HCT116 (cell line): Measurements from ENCODE around the gene ADCY1. TPM values are rescaled to one million over a fixed set of nuclear protein-coding genes. Genes with fewer than 3 reads are reported as not detected.

Source experiments
- ATAC-seq: fragments of 200-7000 bp; cut with Tn5 transposase; 2 replicates; pipeline ENCODE4 v1.9.1; 2020; ENCODE audit warnings: mild to moderate bottlenecking, moderate library complexity
- BruUV-seq: library from RNA; stranded (reverse); fragments of 400-500 nt; replicated peaks from 2 replicates; lab custom pipeline; 2021; lab: Mats Ljungman, UMichigan
- CTCF ChIA-PET: fragments of 300-600 bp; sonication (Branson Sonifier 250); formaldehyde crosslinking; loops from one replicate; lab custom pipeline; 2021; ENCODE audit warnings: antibody characterized with exemption; lab: Charles Lee
- POLR2A ChIA-PET: fragments of 300-600, 350-600 bp; sonication (Branson Sonifier 250); formaldehyde crosslinking; loops from one replicate; lab custom pipeline; 2021; ENCODE audit warnings: antibody characterized with exemption; lab: Charles Lee
- RAD21 ChIA-PET, 2 experiments: fragments of 300-600 bp; sonication (Branson Sonifier 250); formaldehyde crosslinking; loops; one replicate each; lab custom pipeline; 2023; ENCODE audit warnings: low total read pairs in 2 of 2; ENCODE audit not compliant: uncharacterized antibody in 2 of 2, unreplicated experiment in 2 of 2, low non-redundant PET in 1 of 2; lab: Charles Lee
- DNase-seq: peaks from one replicate; pipeline ENCODE4 v3.0.0-alpha.2; 2010; ENCODE audit warnings: low read depth, low spot score
- H2AFZ ChIP-seq: fragments of 200-600 bp; shearing (Covaris generic), sonication (generic); 2 replicates; pipeline ENCODE4 v1.6.1; 2017; ENCODE audit warnings: low read depth, mixed run types, mixed read lengths, antibody characterized with exemption, low read length; ENCODE audit not compliant: poor library complexity, severe bottlenecking
- H3K27ac ChIP-seq: 2 replicates; pipeline ENCODE4 v1.5.1; 2012; ENCODE audit warnings: low read depth, low read length
- H3K27me3 ChIP-seq: fragments of 200-600 bp; sonication (generic); 2 replicates; pipeline ENCODE4 v1.6.1; 2016; ENCODE audit warnings: mixed run types, low read length, mixed read lengths; ENCODE audit not compliant: insufficient read depth
- H3K36me3 ChIP-seq, 2 experiments: fragments of 200-500 bp in 1 of 2; fragments of 200-600 bp in 1 of 2; sonication (Bioruptor generic) in 1 of 2; sonication (generic) in 1 of 2; 2 replicates each; pipeline versions ENCODE4 v1.5.1 to v1.6.1; 2014 to 2016; ENCODE audit warnings: low read length in 2 of 2, inconsistent platforms in 1 of 2, mixed read lengths in 1 of 2, mixed run types in 1 of 2; ENCODE audit not compliant: insufficient read depth in 2 of 2, control insufficient read depth in 1 of 2
- H3K4me1 ChIP-seq, 2 experiments: fragments of 200-600 bp in 1 of 2; sonication (generic) in 1 of 2; 2 replicates each; pipeline versions ENCODE4 v1.5.1 to v1.6.1; 2012 to 2017; ENCODE audit warnings: low read length in 2 of 2, inconsistent platforms in 1 of 2, mild to moderate bottlenecking in 1 of 2, mixed read lengths in 1 of 2, mixed run types in 1 of 2, moderate library complexity in 1 of 2; ENCODE audit not compliant: insufficient read depth in 2 of 2, control insufficient read depth in 1 of 2
- H3K4me2 ChIP-seq: fragments of 200-600 bp; sonication (generic); 2 replicates; pipeline ENCODE4 v1.6.1; 2017; ENCODE audit warnings: mixed run types, low read length, mixed read lengths
- H3K4me3 ChIP-seq, 2 experiments: fragments of 200-600 bp in 1 of 2; sonication (generic) in 1 of 2; replicated peaks in 1 of 2; 2 replicates each; pipeline ENCODE4 v1.5.1; 2011 to 2016; ENCODE audit warnings: low read length in 2 of 2, control low read depth in 1 of 2, low read depth in 1 of 2, mild to moderate bottlenecking in 1 of 2, mixed read lengths in 1 of 2, mixed run types in 1 of 2
- H3K79me2 ChIP-seq: fragments of 200-600 bp; sonication (generic); 2 replicates; pipeline ENCODE4 v1.6.1; 2017; ENCODE audit warnings: mild to moderate bottlenecking, mixed run types, low read length, moderate library complexity, mixed read lengths; ENCODE audit not compliant: insufficient read depth
- H3K9ac ChIP-seq: fragments of 200-600 bp; sonication (generic); 2 replicates; pipeline ENCODE4 v1.6.1; 2016; ENCODE audit warnings: low read length, mixed read lengths
- H3K9me2 ChIP-seq: fragments of 200-600 bp; sonication (generic), shearing (Covaris generic); 2 replicates; pipeline ENCODE4 v1.6.1; 2017; ENCODE audit warnings: mixed run types, mild to moderate bottlenecking, moderate library complexity; ENCODE audit not compliant: insufficient read depth
- H3K9me3 ChIP-seq, 2 experiments: fragments of 200-500 bp in 1 of 2; fragments of 200-600 bp in 1 of 2; sonication (Bioruptor generic) in 1 of 2; sonication (generic) in 1 of 2; 2 replicates each; pipeline ENCODE4 v1.6.1; 2014 to 2017; ENCODE audit warnings: low read length in 2 of 2, mixed read lengths in 2 of 2, inconsistent platforms in 1 of 2, low read depth in 1 of 2, mild to moderate bottlenecking in 1 of 2, mixed run types in 1 of 2, moderate library complexity in 1 of 2; ENCODE audit not compliant: control insufficient read depth in 1 of 2, insufficient read depth in 1 of 2
- H4K20me1 ChIP-seq: fragments of 200-600 bp; sonication (generic), shearing (Covaris generic); 2 replicates; pipeline ENCODE4 v1.6.1; 2017; ENCODE audit warnings: mixed run types, mild to moderate bottlenecking, moderate library complexity; ENCODE audit not compliant: insufficient read depth
- CEBPB ChIP-seq: IDR thresholded peaks from 2 replicates; pipeline ENCODE4 v1.6.1; 2012; ENCODE audit warnings: low read depth
- FOSL1 ChIP-seq: IDR thresholded peaks from 2 replicates; pipeline ENCODE4 v1.6.1; 2012; ENCODE audit warnings: low read depth
- POLR2AphosphoS5 ChIP-seq: IDR thresholded peaks from 2 replicates; pipeline ENCODE4 v1.6.1; 2011; ENCODE audit warnings: mild to moderate bottlenecking, low read depth, low read length, moderate library complexity
- SP1 ChIP-seq: IDR thresholded peaks from 2 replicates; pipeline ENCODE4 v1.6.1; 2012; ENCODE audit warnings: low read depth
- intact Hi-C: fragments of 100-400 bp; cut with micrococcal nuclease; formaldehyde crosslinking; loops from 2 replicates; pipeline ENCODE4 v1.10.0; 2022
- total RNA-seq: library from RNA; stranded (reverse); gene quantifications from one replicate; pipeline ENCODE4 v1.2.1, GENCODE V29; 2021; ENCODE audit not compliant: unreplicated experiment
- TF ChIP-seq, protein P1 (sequence below), 3 experiments: fragments of 200-600 bp in 1 of 3; sonication (generic) in 1 of 3; IDR thresholded peaks in 2 of 3; conservative IDR thresholded peaks in 1 of 3; 2 replicates each; pipeline ENCODE4 v1.5.1; 2012 to 2017; ENCODE audit warnings: low read depth in 2 of 3, low read length in 2 of 3, antibody characterized with exemption in 1 of 3, borderline replicate concordance in 1 of 3, control low read depth in 1 of 3, mild to moderate bottlenecking in 1 of 3, mixed read lengths in 1 of 3, mixed run types in 1 of 3, moderate library complexity in 1 of 3; ENCODE audit not compliant: insufficient read depth in 1 of 3
- TF ChIP-seq, protein P2 (sequence below): IDR thresholded peaks from 2 replicates; pipeline ENCODE4 v1.6.1; 2012; ENCODE audit warnings: low read depth

ADCY1 gene
- total RNA-seq, 1 experiment from 2014 or later: 0.05 TPM

DNA sequence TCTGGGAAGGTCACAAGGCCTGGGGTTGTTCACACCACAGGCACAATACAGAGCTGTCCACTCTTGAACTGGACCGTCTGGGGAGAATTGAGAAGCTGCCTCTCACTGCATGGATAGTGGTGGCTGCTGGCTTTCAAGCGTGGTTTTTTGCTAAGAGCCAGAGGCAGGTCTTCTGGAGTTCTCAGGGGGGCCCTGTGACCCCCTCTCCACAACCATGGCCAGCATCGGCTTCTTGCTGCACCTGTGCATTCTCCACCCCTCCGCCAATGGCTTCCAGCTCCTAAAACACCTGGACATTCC, 140.3 kb downstream of the ADCY1 start (continued):
- TF ChIP-seq POLR2AphosphoS5: no peak

DNA sequence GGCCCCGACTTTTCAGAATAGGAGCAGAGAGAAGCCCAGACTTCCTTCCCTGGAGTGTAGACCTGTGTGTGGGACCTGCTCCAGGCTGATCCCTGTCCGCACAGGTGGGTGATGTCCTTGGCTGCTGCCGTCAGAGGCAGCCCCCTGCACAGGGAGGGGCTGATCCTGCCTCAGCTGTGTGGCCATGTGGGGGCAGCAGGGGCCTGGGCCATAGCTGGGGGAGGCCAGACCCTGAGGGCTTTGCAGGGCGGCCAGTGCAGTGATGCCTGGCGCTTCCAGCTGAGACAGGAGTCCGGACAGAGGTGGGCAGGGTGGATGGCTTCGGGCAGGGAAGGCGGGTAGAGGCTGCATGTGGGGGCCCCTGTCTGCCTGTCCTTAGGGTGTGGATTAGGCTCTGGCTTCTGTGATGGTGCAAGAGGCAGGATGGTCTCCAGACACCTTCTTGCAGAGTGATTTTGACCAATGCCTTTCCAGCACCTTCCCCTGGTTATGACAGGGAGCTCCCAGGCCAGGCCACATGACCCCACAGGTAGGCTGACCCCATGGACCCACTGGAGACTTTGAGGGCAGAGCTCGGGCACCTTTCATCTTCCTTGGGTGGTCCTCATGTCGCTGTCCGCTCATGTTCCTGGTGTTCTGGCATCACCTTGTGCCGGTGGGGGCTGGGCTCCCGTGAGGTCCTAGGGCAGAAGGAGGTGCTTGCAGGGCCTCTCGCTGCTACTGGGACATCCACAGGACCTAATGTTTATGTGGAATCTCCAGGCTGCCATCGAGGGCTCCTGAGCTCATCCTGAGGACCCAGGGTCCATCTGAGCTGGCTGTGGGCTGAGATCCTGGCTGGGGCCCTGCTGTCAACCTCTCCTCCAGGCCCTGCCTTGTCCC, 141.5 kb downstream of the ADCY1 start:
- no peak for ATAC-seq

More for the DNA sequence above, 141.5 kb downstream of the ADCY1 start:
- Histone ChIP-seq H3K9ac (no peak overlapping the region), H3K27ac (no peak overlapping the region), H3K79me2 (no peaks in the 10 kb centered on the region), H3K36me3 (no peaks in the 10 kb centered on the region), H3K27me3 (no peaks in the 10 kb centered on the region; the same call in 1 of the 2 replicates), H3K4me1 (no peaks in the 10 kb centered on the region), H3K9me3 (no peaks in the 10 kb centered on the region), H4K20me1 (no peaks in the 10 kb centered on the region), H3K4me2 (no peak overlapping the region), H3K4me3 (no peak overlapping the region), H3K9me2 (no peaks in the 10 kb centered on the region), H2AFZ (no peak overlapping the region)
- intact Hi-C loops: no loop called here
- POLR2A ChIA-PET: no interaction called here
- no peak for DNase-seq
- CTCF ChIA-PET: no interaction called here
- RAD21 ChIA-PET: no interaction called here
- BruUV-seq: no TSS peak
- no peak for TF ChIP-seq CEBPB
- no peak for TF ChIP-seq SP1
- TF ChIP-seq, protein P1, sequence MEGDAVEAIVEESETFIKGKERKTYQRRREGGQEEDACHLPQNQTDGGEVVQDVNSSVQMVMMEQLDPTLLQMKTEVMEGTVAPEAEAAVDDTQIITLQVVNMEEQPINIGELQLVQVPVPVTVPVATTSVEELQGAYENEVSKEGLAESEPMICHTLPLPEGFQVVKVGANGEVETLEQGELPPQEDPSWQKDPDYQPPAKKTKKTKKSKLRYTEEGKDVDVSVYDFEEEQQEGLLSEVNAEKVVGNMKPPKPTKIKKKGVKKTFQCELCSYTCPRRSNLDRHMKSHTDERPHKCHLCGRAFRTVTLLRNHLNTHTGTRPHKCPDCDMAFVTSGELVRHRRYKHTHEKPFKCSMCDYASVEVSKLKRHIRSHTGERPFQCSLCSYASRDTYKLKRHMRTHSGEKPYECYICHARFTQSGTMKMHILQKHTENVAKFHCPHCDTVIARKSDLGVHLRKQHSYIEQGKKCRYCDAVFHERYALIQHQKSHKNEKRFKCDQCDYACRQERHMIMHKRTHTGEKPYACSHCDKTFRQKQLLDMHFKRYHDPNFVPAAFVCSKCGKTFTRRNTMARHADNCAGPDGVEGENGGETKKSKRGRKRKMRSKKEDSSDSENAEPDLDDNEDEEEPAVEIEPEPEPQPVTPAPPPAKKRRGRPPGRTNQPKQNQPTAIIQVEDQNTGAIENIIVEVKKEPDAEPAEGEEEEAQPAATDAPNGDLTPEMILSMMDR (IDR thresholded peaks at IDR 0.05 in 2 of 3, conservative IDR thresholded peaks at IDR 0.05 in 1 of 3; ENCODE audit: borderline replicate concordance in 1 of 3, insufficient read depth in 1 of 3, low read depth in 2 of 3, low read length in 2 of 3): no peak
- TF ChIP-seq, protein P2, sequence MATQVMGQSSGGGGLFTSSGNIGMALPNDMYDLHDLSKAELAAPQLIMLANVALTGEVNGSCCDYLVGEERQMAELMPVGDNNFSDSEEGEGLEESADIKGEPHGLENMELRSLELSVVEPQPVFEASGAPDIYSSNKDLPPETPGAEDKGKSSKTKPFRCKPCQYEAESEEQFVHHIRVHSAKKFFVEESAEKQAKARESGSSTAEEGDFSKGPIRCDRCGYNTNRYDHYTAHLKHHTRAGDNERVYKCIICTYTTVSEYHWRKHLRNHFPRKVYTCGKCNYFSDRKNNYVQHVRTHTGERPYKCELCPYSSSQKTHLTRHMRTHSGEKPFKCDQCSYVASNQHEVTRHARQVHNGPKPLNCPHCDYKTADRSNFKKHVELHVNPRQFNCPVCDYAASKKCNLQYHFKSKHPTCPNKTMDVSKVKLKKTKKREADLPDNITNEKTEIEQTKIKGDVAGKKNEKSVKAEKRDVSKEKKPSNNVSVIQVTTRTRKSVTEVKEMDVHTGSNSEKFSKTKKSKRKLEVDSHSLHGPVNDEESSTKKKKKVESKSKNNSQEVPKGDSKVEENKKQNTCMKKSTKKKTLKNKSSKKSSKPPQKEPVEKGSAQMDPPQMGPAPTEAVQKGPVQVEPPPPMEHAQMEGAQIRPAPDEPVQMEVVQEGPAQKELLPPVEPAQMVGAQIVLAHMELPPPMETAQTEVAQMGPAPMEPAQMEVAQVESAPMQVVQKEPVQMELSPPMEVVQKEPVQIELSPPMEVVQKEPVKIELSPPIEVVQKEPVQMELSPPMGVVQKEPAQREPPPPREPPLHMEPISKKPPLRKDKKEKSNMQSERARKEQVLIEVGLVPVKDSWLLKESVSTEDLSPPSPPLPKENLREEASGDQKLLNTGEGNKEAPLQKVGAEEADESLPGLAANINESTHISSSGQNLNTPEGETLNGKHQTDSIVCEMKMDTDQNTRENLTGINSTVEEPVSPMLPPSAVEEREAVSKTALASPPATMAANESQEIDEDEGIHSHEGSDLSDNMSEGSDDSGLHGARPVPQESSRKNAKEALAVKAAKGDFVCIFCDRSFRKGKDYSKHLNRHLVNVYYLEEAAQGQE: no peak
- no peak for TF ChIP-seq FOSL1
